CD8-positive, alpha-beta memory T cell (primary cell): ENCODE results near the gene PRELP. TPM values are rescaled to one million over a fixed set of nuclear protein-coding genes. Genes with fewer than 3 reads are reported as not detected.

Experiments used
- CTCF ChIA-PET: fragments of 350-600 bp; sonication (Branson Sonifier 250); formaldehyde crosslinking; loops from one replicate; lab custom pipeline; 2021; ENCODE audit warnings: antibody characterized with exemption; lab: Charles Lee
- POLR2A ChIA-PET: fragments of 350-600 bp; sonication (Branson Sonifier 250); formaldehyde crosslinking; loops from one replicate; lab custom pipeline; 2021; ENCODE audit warnings: antibody characterized with exemption; lab: Charles Lee
- DNase-seq, 5 donors: peaks; one replicate each; pipeline versions ENCODE4 v3.0.0 to v3.0.0-alpha.2; 2020 to 2022; ENCODE audit warnings: mixed read lengths in 1 of 5
- H3K27ac ChIP-seq: one replicate; pipeline ENCODE4 v1.7.0; 2013; ENCODE audit warnings: low read depth, mild to moderate bottlenecking, low read length, moderate library complexity
- H3K27me3 ChIP-seq: 2 replicates; pipeline ENCODE4 v1.7.0; 2013; ENCODE audit warnings: low read length, mild to moderate bottlenecking; ENCODE audit not compliant: insufficient read depth, poor library complexity, severe bottlenecking
- H3K36me3 ChIP-seq: 2 replicates; pipeline ENCODE4 v1.7.0; 2013; ENCODE audit warnings: mild to moderate bottlenecking, low read length, moderate library complexity; ENCODE audit not compliant: insufficient read depth
- H3K4me1 ChIP-seq: 2 replicates; pipeline ENCODE4 v1.7.0; 2013; ENCODE audit warnings: mild to moderate bottlenecking, low read length, moderate library complexity; ENCODE audit not compliant: insufficient read depth
- H3K4me3 ChIP-seq: 2 replicates; pipeline ENCODE4 v1.7.0; 2013; ENCODE audit warnings: mild to moderate bottlenecking, low read length
- H3K9me3 ChIP-seq: 2 replicates; pipeline ENCODE4 v1.7.0; 2013; ENCODE audit warnings: mild to moderate bottlenecking, low read length
- H3K27ac Mint-ChIP-seq, 8 donors: one replicate each; pipeline ENCODE4 v1.8.0; 2020 to 2021; ENCODE audit warnings: mixed read lengths in 8 of 8, mild to moderate bottlenecking in 6 of 8, inconsistent platforms in 3 of 8, moderate library complexity in 3 of 8
- H3K27me3 Mint-ChIP-seq, 2 donors: one replicate each; pipeline ENCODE4 v1.8.0; 2020 to 2021; ENCODE audit warnings: mixed read lengths in 2 of 2, mild to moderate bottlenecking in 1 of 2, moderate library complexity in 1 of 2
- H3K36me3 Mint-ChIP-seq, 3 donors: one replicate each; pipeline ENCODE4 v1.8.0; 2020 to 2021; ENCODE audit warnings: mixed read lengths in 3 of 3, inconsistent platforms in 1 of 3, mild to moderate bottlenecking in 1 of 3
- H3K4me1 Mint-ChIP-seq, 3 donors: one replicate each; pipeline ENCODE4 v1.8.0; 2020 to 2021; ENCODE audit warnings: mixed read lengths in 3 of 3, inconsistent platforms in 1 of 3, mild to moderate bottlenecking in 1 of 3
- H3K4me3 Mint-ChIP-seq, 7 donors: one replicate each; pipeline ENCODE4 v1.8.0; 2020 to 2021; ENCODE audit warnings: mixed read lengths in 7 of 7, mild to moderate bottlenecking in 6 of 7, moderate library complexity in 4 of 7, inconsistent platforms in 2 of 7
- H3K9me3 Mint-ChIP-seq, 5 donors: one replicate each; pipeline ENCODE4 v1.8.0; 2020 to 2022; ENCODE audit warnings: mixed read lengths in 5 of 5, mild to moderate bottlenecking in 3 of 5, moderate library complexity in 2 of 5, inconsistent platforms in 1 of 5
- polyA plus RNA-seq: library from polyadenylated mRNA; unstranded; fragments of 300-500 nt; fragmentation: Illumina TruSeq; gene quantifications from one replicate; pipeline ENCODE4 v1.2.3, GENCODE V29; 2021
- total RNA-seq, 2 experiments: library from RNA; stranded (reverse); gene quantifications; one replicate each; pipeline ENCODE4 v1.2.3, GENCODE V29; 2021

The PRELP gene
- total and polyA plus RNA-seq, 3 experiments from 2014 or later = not detected

DNA sequence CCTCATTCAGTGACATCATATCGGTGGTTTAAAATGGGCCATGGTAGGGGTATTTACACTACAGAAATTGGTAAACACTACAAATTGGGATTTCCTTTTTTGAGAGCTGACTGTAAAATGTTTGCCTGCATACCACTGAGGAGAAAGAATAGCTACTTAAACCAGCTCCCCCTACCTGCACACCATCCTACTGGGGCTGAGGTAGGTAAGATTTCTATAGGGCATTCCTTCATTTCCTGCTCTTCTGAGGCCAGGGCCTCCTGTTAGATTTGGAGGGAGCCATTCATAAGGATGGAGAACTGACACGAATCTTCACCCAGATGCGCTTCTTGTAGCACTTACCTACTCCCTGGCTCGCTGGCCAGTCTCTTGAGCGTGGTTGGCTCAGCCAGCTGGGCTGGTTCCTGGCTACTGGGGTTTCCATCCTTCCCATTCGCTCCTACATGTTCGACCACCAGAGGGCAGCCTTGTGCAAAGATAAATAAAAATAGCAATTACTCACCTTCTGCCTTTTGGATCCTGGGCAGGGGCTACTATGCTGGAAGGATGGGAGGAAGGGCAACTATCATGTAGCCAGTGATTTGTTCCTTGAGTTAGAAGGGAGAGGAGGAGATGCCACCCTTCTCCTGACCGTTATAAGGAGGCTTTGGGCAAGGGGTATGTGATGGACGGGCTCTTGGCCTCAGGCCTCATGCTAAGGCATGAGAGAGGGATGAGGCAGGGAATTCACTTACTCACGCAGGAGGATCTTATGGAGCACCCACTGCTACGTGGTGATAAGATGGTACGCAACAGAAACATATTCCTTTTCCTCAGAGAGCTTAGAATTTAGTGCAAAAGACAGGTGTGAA, 29.0 kb downstream of the PRELP start:
- peaks cover 3 to 4% of the 10 kb centered on the region in 2 donors for H3K27me3 Mint-ChIP-seq
- Histone ChIP-seq H3K27ac (no peak overlapping the region), H3K4me1 (no peaks in the 10 kb centered on the region), H3K27me3 (no peaks in the 10 kb centered on the region), H3K36me3 (no peaks in the 10 kb centered on the region), H3K9me3 (no peaks in the 10 kb centered on the region), H3K4me3 (no peak overlapping the region)
- peak; percentile 51 to 77 (median 58) for DNase-seq
- peaks cover 0 to 1% (median 0%) of the 10 kb centered on the region in 5 donors for H3K9me3 Mint-ChIP-seq
- H3K27ac Mint-ChIP-seq = no peak overlapping the region
- H3K4me3 Mint-ChIP-seq = no peak overlapping the region
- no peaks in the 10 kb centered on the region for H3K36me3 Mint-ChIP-seq
- CTCF ChIA-PET = interaction anchor here (0.6 to 5.8 kb wide), 25 partner anchors 9 to 625 kb away, joined by 3 to 66 read pairs (median 4); partner anchors contain the start of genes ATP2B4 and LAX1
- POLR2A ChIA-PET = no interaction called here
- H3K4me1 Mint-ChIP-seq = peaks cover 1 to 6% (median 5%) of the 10 kb centered on the region in 3 donors

DNA sequence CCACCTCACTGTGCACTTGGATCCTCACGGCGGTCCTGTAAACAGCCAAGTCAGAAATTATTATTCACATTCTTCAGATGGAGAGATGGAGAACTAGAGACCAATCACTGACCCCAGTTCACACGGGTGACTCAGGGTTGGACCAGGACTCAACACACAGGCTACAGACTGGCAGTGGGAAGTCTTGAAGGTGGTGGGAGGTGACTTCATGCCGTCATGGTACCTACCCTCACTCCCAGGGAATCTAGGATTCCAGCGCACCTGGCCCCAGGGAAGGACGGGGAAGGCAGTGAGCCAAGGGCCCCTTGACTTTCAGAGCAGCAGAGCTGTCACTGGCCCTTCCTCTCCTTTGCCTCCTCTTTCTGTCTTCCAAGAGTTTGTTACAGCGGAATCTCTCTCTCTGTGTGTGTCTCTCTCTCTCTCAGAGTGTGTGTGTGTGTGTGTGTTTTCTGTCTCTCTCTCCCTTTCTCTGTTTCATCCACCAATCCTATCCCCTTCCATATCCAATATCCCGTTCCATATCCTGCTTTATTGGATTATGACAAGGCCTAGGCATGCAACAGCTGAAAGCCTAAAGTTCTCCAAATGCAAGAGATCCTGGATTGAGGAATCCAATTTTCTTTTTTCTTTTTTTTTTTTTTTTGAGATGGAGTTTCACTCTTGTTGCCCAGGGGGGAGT, 30.1 kb downstream of the PRELP start:
- no peaks in the 10 kb centered on the region for H3K9me3 ChIP-seq
- peaks cover 3 to 4% of the 10 kb centered on the region in 2 donors for H3K27me3 Mint-ChIP-seq

DNA sequence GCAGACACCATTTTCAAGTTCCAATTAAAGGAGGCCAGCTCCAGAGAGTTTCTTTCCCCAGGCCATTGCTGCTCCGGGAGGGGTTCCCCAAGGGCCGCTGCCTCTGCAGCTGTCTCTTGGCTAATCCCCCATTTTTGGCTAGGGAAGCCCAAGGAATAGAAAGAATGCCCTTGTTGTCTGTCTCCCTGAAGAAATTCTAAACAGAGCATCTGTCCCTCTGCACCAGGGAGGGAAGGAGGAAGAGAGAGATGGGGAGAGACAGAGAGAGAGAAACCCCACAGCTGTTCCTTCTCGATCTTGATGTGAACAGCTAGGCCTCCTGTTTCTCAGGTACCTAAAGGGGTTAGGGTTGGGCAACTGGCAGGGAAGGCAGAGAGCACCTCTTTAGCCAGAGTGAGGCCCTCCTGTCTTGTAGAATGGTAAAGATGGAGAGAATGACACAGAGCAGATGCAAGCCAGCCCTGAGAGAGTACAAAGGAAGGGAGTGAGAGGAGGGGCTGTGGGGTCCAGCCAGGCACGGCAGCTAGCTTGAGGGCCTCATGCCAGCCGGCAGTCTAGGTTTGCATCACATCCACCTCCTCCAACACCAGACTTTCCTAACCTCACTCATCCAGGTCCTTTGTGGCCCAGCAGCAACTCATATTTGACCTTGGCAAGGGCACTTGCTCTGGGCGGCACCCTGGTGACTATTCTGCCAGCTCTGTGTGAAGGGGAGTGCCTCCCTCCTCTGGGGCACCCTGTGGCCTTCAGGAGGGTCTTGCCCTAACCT, 31.4 kb downstream of the PRELP start:
- no peaks in the 10 kb centered on the region for H3K27me3 ChIP-seq
- H3K36me3 Mint-ChIP-seq = no peaks in the 10 kb centered on the region
- H3K4me1 Mint-ChIP-seq = peaks cover 1 to 6% (median 5%) of the 10 kb centered on the region in 3 donors
- POLR2A ChIA-PET = no interaction called here
- H3K4me1 ChIP-seq = no peaks in the 10 kb centered on the region
- H3K27me3 Mint-ChIP-seq = peaks cover 3 to 4% of the 10 kb centered on the region in 2 donors
- no peak overlapping the region for H3K4me3 Mint-ChIP-seq
- CTCF ChIA-PET = interaction anchor here (0.7 to 5.8 kb wide), 4 partner anchors 19 to 195 kb away, joined by 3 to 66 read pairs (median 3); no protein-coding TSS in a partner anchor
- peak overlapping the region in 1 of 8 donors; percentile 0 for H3K27ac Mint-ChIP-seq
- no peaks in the 10 kb centered on the region for H3K9me3 ChIP-seq
- no peak overlapping the region for H3K27ac ChIP-seq
- no peaks in the 10 kb centered on the region for H3K9me3 Mint-ChIP-seq
- H3K4me3 ChIP-seq = no peak overlapping the region
- DNase-seq = no peak
- no peaks in the 10 kb centered on the region for H3K36me3 ChIP-seq

More for the DNA sequence above, 30.1 kb downstream of the PRELP start:
- Mint-ChIP-seq H3K27ac (peak overlapping the region in 1 of 8 donors; percentile 29), H3K4me1 (peaks cover 1 to 6% (median 5%) of the 10 kb centered on the region in 3 donors), H3K36me3 (no peaks in the 10 kb centered on the region), H3K4me3 (no peak overlapping the region), H3K9me3 (peaks cover 0 to 1% (median 0%) of the 10 kb centered on the region in 5 donors)
- Histone ChIP-seq H3K36me3 (no peaks in the 10 kb centered on the region), H3K27ac (no peak overlapping the region), H3K27me3 (no peaks in the 10 kb centered on the region), H3K4me1 (no peaks in the 10 kb centered on the region), H3K4me3 (no peak overlapping the region)
- ChIA-PET CTCF (interaction anchor here (0.7 to 5.8 kb wide), 7 partner anchors 10 to 1885 kb away, joined by 3 to 66 read pairs (median 4); partner anchors contain the start of gene LAX1), POLR2A (no interaction called here)
- no peak for DNase-seq

DNA sequence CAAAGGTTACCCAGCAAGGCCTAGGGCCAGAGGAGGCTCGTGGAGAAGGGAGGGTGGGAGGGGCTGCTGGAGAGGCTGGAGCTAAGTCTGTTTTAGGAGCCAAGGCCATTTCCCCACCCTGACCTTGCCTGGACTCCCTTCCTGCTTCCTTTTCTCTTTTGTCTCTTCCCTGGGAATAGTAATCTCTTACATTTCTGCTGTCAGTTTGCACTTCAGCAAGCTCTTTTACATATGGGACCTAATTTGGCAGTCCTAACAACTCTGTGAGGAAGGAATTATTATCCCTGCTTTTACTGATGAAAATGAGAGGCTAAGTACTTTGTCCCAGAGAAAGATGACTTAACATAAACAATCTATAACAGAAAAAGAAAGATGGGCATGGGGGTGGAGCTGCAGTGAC, 32.2 kb downstream of the PRELP start:
- ChIA-PET POLR2A (no interaction called here), CTCF (interaction anchor here (0.7 to 1.2 kb wide), 5 partner anchors 9 to 240 kb away, joined by 3 to 6 read pairs (median 3); no protein-coding TSS in a partner anchor)
- peaks cover 1 to 6% (median 5%) of the 10 kb centered on the region in 3 donors for H3K4me1 Mint-ChIP-seq
- Histone ChIP-seq H3K36me3 (no peaks in the 10 kb centered on the region), H3K27ac (no peak overlapping the region), H3K27me3 (no peaks in the 10 kb centered on the region), H3K4me1 (peaks cover 6% of the 10 kb centered on the region), H3K9me3 (no peaks in the 10 kb centered on the region), H3K4me3 (no peak overlapping the region)
- H3K27me3 Mint-ChIP-seq = peaks cover 3 to 10% of the 10 kb centered on the region in 2 donors
- no peaks in the 10 kb centered on the region for H3K9me3 Mint-ChIP-seq
- no peak overlapping the region for H3K4me3 Mint-ChIP-seq
- H3K27ac Mint-ChIP-seq = peak overlapping the region in 1 of 8 donors; percentile 62
- DNase-seq = no peak
- H3K36me3 Mint-ChIP-seq = no peaks in the 10 kb centered on the region

DNA sequence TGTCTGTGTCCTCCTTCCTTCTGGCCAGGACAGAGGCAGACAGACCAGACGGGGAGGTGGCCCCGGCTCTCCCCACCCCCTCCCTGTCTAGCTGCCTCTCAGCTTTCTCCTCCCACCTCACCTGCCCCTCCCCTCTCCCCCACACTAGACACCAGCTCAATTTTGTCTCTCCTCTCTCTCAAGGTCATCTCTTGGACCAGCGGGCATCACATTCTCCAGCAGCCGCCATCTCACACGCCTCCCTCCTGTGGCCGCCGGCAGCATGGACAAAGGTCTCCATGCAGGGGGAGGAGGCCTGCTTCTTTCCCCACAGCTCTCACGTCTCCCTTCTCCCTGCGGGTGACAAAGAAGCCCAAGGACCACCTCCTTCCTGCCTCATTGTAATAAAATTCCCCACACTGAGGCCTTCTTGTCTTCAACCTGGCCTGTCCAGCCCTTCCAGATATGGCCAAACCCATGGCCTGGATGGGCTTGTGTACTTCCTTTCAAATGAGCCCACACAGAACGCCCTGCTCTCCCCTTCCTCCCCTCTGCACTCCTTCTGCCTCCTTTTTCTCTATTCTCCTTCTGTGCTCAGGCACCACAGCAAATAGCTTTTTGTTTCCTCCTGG, 33.0 kb downstream of the PRELP start:
- Histone ChIP-seq H3K4me3 (no peak overlapping the region), H3K36me3 (no peaks in the 10 kb centered on the region), H3K27ac (no peak overlapping the region), H3K27me3 (no peaks in the 10 kb centered on the region), H3K4me1 (peaks cover 14% of the 10 kb centered on the region), H3K9me3 (no peaks in the 10 kb centered on the region)
- peaks cover 3 to 6% (median 5%) of the 10 kb centered on the region in 3 donors for H3K4me1 Mint-ChIP-seq
- H3K9me3 Mint-ChIP-seq = no peaks in the 10 kb centered on the region
- peak overlapping the region in 3 of 8 donors; percentile 46 to 96 (median 55) for H3K27ac Mint-ChIP-seq
- no peaks in the 10 kb centered on the region for H3K36me3 Mint-ChIP-seq
- no peak for DNase-seq
- H3K4me3 Mint-ChIP-seq = no peak overlapping the region
- ChIA-PET POLR2A (no interaction called here), CTCF (interaction anchor here (0.5 to 1.2 kb wide), 5 partner anchors 8 to 241 kb away, joined by 3 to 6 read pairs (median 3); no protein-coding TSS in a partner anchor)
- H3K27me3 Mint-ChIP-seq = peaks cover 5 to 12% of the 10 kb centered on the region in 2 donors

DNA sequence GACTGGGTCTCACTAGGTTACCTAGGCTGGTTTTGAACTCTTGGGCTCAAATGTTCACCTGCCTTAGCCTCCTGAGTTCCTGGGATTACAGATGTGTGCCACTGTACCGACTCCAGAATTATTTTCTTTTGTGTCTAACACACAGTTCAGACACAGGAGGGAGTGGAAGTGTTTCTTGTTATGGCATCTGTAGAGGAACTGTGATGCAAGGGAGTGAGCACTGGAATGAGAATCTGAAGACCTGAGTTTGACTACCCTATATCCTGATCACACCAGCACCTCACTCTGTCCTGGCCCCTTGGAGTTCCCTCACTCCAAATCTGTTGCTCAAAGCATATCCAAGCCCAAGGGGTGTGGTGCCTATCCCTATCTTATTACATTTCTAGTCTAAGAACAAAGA, 33.5 kb downstream of the PRELP start:
- no peak for DNase-seq
- H3K27ac Mint-ChIP-seq = peak overlapping the region in 2 of 8 donors; percentile 20 to 96
- H3K36me3 Mint-ChIP-seq = no peaks in the 10 kb centered on the region
- H3K9me3 ChIP-seq = no peaks in the 10 kb centered on the region
- CTCF ChIA-PET = interaction anchor here (1.2 kb wide), 1 partner anchor 8 kb away, joined by 3 read pairs; no protein-coding TSS in a partner anchor
- H3K4me1 ChIP-seq = peaks cover 19% of the 10 kb centered on the region
- no peaks in the 10 kb centered on the region for H3K9me3 Mint-ChIP-seq
- peaks cover 7 to 9% of the 10 kb centered on the region in 2 donors for H3K27me3 Mint-ChIP-seq
- H3K27me3 ChIP-seq = no peaks in the 10 kb centered on the region
- H3K4me3 Mint-ChIP-seq = no peak overlapping the region
- H3K36me3 ChIP-seq = no peaks in the 10 kb centered on the region
- no peak overlapping the region for H3K4me3 ChIP-seq
- POLR2A ChIA-PET = no interaction called here
- peaks cover 3 to 6% (median 5%) of the 10 kb centered on the region in 3 donors for H3K4me1 Mint-ChIP-seq
- no peak overlapping the region for H3K27ac ChIP-seq

DNA sequence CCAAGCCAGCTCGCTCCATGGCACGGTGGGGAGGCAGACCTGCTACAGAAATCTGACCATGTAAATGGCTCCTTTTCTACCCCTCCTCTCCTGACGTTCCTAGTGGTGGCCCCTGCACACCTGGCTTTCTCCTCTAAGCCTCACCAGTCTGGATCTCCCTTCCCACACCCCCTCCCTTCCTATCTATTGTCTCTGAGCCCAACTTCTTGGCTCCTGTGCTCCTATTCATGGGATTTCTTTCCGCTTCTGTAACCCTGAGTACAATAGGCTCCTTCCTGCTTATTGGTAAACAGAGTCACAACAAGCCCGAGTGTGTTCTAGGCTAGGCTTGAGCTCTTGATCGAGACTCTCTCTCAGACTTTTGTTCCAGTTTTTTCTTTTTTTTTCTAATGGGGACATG, 35.9 kb downstream of the PRELP start:
- H3K4me3 ChIP-seq = no peak overlapping the region
- H3K36me3 ChIP-seq = no peaks in the 10 kb centered on the region
- H3K27me3 ChIP-seq = no peaks in the 10 kb centered on the region
- no peak overlapping the region for H3K4me3 Mint-ChIP-seq
- H3K27ac Mint-ChIP-seq = no peak overlapping the region
- H3K9me3 ChIP-seq = no peaks in the 10 kb centered on the region
- no peak for DNase-seq
- H3K9me3 Mint-ChIP-seq = no peaks in the 10 kb centered on the region
- H3K4me1 ChIP-seq = peaks cover 21% of the 10 kb centered on the region
- H3K4me1 Mint-ChIP-seq = peaks cover 0 to 1% (median 0%) of the 10 kb centered on the region in 3 donors
- H3K27me3 Mint-ChIP-seq = peaks cover 8 to 15% of the 10 kb centered on the region in 2 donors
- H3K36me3 Mint-ChIP-seq = no peaks in the 10 kb centered on the region
- ChIA-PET CTCF (interaction anchor here (0.6 kb wide), 1 partner anchor 1766 kb away, joined by 3 read pairs; no protein-coding TSS in a partner anchor), POLR2A (no interaction called here)
- H3K27ac ChIP-seq = no peak overlapping the region
